GM11168 (cell line): Measurements from ENCODE around the gene CHAC2.

Experiments used
- in situ Hi-C: fragments of 300-500 bp; cut with MboI; formaldehyde crosslinking; loops from one replicate; pipeline ENCODE4 v1.12.0; 2022; ENCODE audit warnings: low sequenced_read_pairs; ENCODE audit not compliant: unreplicated experiment

Gene CHAC2

GRCh38 chr2:53777134-53777533 is 9.5 kb downstream of the CHAC2 start:
- in situ Hi-C loops, result no loop called here

GRCh38 chr2:53778536-53779162 is 11.0 kb downstream of the CHAC2 start:
- in situ Hi-C loops, result no loop called here

GRCh38 chr2:53780056-53780455 is 12.5 kb downstream of the CHAC2 start:
- in situ Hi-C loops, result no loop called here

- in situ Hi-C loops, result no loop called here
Measured at GRCh38 chr2:53782676-53783075, 15.1 kb downstream of the CHAC2 start.

GRCh38 chr2:53784436-53784835 is 16.8 kb downstream of the CHAC2 start:
- in situ Hi-C loops, result no loop called here

GRCh38 chr2:53785366-53785765 is 17.8 kb downstream of the CHAC2 start:
- in situ Hi-C loops, result no loop called here

GRCh38 chr2:53786352-53786704 is 18.7 kb downstream of the CHAC2 start:
- in situ Hi-C loops, result no loop called here

- in situ Hi-C loops, result no loop called here
Measured at GRCh38 chr2:53786705-53787613, 19.4 kb downstream of the CHAC2 start, which contains the start of the genes ASB3 and ERLEC1. TSS of gene ASB3 (minus strand) at chr2:53786953. CDS start at chr2:53765572, 21,381 bp downstream. TSS of gene ERLEC1 (plus strand) at chr2:53787044. CDS start at chr2:53787211, 167 bp downstream.

GRCh38 chr2:53787614-53788289 is 20.1 kb downstream of the CHAC2 start:
- in situ Hi-C loops, result no loop called here

- in situ Hi-C loops, result no loop called here
Measured at GRCh38 chr2:53793261-53793660, 25.7 kb downstream of the CHAC2 start.

- in situ Hi-C loops, result no loop called here
Measured at GRCh38 chr2:53793821-53794220, 26.2 kb downstream of the CHAC2 start.

- in situ Hi-C loops, result no loop called here
Measured at GRCh38 chr2:53801547-53801946, 33.9 kb downstream of the CHAC2 start.

GRCh38 chr2:53802617-53803151 is 35.1 kb downstream of the CHAC2 start:
- in situ Hi-C loops, result no loop called here

- in situ Hi-C loops, result no loop called here
Measured at GRCh38 chr2:53811601-53812000, 44.0 kb downstream of the CHAC2 start.

GRCh38 chr2:53813151-53813550 is 45.5 kb downstream of the CHAC2 start:
- in situ Hi-C loops, result no loop called here

- in situ Hi-C loops, result no loop called here
Measured at GRCh38 chr2:53818854-53819435, 51.3 kb downstream of the CHAC2 start.

GRCh38 chr2:53819634-53820033 is 52.0 kb downstream of the CHAC2 start:
- in situ Hi-C loops, result no loop called here

- in situ Hi-C loops, result no loop called here
Measured at GRCh38 chr2:53820048-53820447, 52.4 kb downstream of the CHAC2 start.

- in situ Hi-C loops, result no loop called here
Measured at GRCh38 chr2:53820711-53821110, 53.1 kb downstream of the CHAC2 start.

- in situ Hi-C loops, result no loop called here
Measured at GRCh38 chr2:53821810-53822209, 54.2 kb downstream of the CHAC2 start.
